ENCODE measurements around the gene LILRB5. TPM values are rescaled to one million over a fixed set of nuclear protein-coding genes. Genes with fewer than 3 reads are reported as not detected.

Gene LILRB5
- total and polyA plus RNA-seq, 9 of the 15 experiments (the other 6 are each of a cell fraction or from before 2014, with no cell fraction given), result not detected

- TF ChIP-seq SOX6 (IDR thresholded peaks at IDR 0.05), result peak; percentile 81
- TF ChIP-seq ZNF707 (CRISPR knock-in tag; conservative IDR thresholded peaks at IDR 0.05), result no peak
- TF ChIP-seq ZEB2 (IDR thresholded peaks at IDR 0.05), result peak; percentile 64; the same call in 1 of the 2 replicates
- TF ChIP-seq SMARCC2 (IDR thresholded peaks at IDR 0.05; ENCODE audit: low read depth), result 0 out of 2 replicates have a peak, but pooled peaks have one; percentile 25
- no peak for TF ChIP-seq DDX20 (tag; IDR thresholded peaks at IDR 0.05; ENCODE audit: low read depth)
- no peak for TF ChIP-seq ZNF140 (CRISPR knock-in tag; IDR thresholded peaks at IDR 0.05)
- no peak; the same call in 1 of the 2 replicates for TF ChIP-seq ZBTB7A (IDR thresholded peaks at IDR 0.05; ENCODE audit: borderline replicate concordance, control insufficient read depth, low read depth, low read length)
- no peak for TF ChIP-seq NR2C2 (CRISPR knock-in tag; IDR thresholded peaks at IDR 0.05)
- TF ChIP-seq NR2C2 (tag; IDR thresholded peaks at IDR 0.05), result peak; percentile 55
- peak; percentile 75 for TF ChIP-seq ATF7 (IDR thresholded peaks at IDR 0.05)
- TF ChIP-seq SMAD4 (CRISPR knock-in tag; conservative IDR thresholded peaks at IDR 0.05), result no peak; the same call in 1 of the 2 replicates
- TF ChIP-seq MTA2 (IDR thresholded peaks at IDR 0.05; ENCODE audit: low read depth), result 0 out of 2 replicates have a peak, but pooled peaks have one; percentile 13
- TF ChIP-seq PYGO2 (tag; IDR thresholded peaks at IDR 0.05), result no peak
- TF ChIP-seq LEF1 (IDR thresholded peaks at IDR 0.05), result peak; percentile 75; the same call in 1 of the 2 replicates
- no peak for TF ChIP-seq POLR2G (IDR thresholded peaks at IDR 0.05; ENCODE audit: low read depth, low read length)
- 0 out of 2 replicates have a peak, but pooled peaks have one; percentile 51 for TF ChIP-seq RUNX1 (IDR thresholded peaks at IDR 0.05; ENCODE audit: low read depth)
- peak; percentile 73 for TF ChIP-seq MAX (CRISPR knock-in tag; IDR thresholded peaks at IDR 0.05)
- 0 out of 2 replicates have a peak, but pooled peaks have one; percentile 39 for TF ChIP-seq ZC3H11A (IDR thresholded peaks at IDR 0.05; ENCODE audit: low read depth, low read length)
- TF ChIP-seq IRF9 (tag; IDR thresholded peaks at IDR 0.05), result no peak
- peak; percentile 49; the same call in 1 of the 2 replicates for TF ChIP-seq SREBF1 (IDR thresholded peaks at IDR 0.05; ENCODE audit: borderline replicate concordance, low read depth, low read length)
- TF ChIP-seq PML (IDR thresholded peaks at IDR 0.05; ENCODE audit: low read length), result peak; percentile 51; the same call in 1 of the 2 replicates
- no peak for TF ChIP-seq BRCA1 (IDR thresholded peaks at IDR 0.05)
- no peak for TF ChIP-seq BRCA1 (CRISPR knock-in tag; IDR thresholded peaks at IDR 0.05)
- TF ChIP-seq ZFP1 (CRISPR knock-in tag; IDR thresholded peaks at IDR 0.05), result no peak
- TF ChIP-seq KDM1A (IDR thresholded peaks at IDR 0.05), result peak in 1 of 2 experiments; percentile 56; a peak in 3 of 4 replicates
- TF ChIP-seq MITF (IDR thresholded peaks at IDR 0.05), result peak; percentile 65; the same call in 1 of the 2 replicates
- TF ChIP-seq CXXC5 (CRISPR knock-in tag; IDR thresholded peaks at IDR 0.05), result peak; percentile 45
- peak; percentile 40; the same call in 1 of the 2 replicates for TF ChIP-seq NFE2 (IDR thresholded peaks at IDR 0.05; ENCODE audit: low read depth)
- 0 out of 2 replicates have a peak, but pooled peaks have one; percentile 29 for TF ChIP-seq CREM (IDR thresholded peaks at IDR 0.05; ENCODE audit: low read depth)
- peak; percentile 59; the same call in 1 of the 2 replicates for TF ChIP-seq MBD2 (IDR thresholded peaks at IDR 0.05; ENCODE audit: borderline replicate concordance, low read depth)
These were observed 47.1 kb downstream of the LILRB5 start (continued) for GRCh38 chr19:54209811-54210494.
